GM13976 (cell line): ENCODE data around the gene FERMT3.

Experiments
- DNase-seq: peaks from one replicate; pipeline ENCODE4 v3.0.0; 2012; ENCODE audit warnings: low spot score
- in situ Hi-C: fragments of 300-500 bp; cut with MboI; formaldehyde crosslinking; loops from one replicate; pipeline ENCODE4 v1.12.0; 2022; ENCODE audit warnings: low sequenced_read_pairs, mixed read lengths, inconsistent platforms; ENCODE audit not compliant: unreplicated experiment
- TF ChIP-seq, protein P1 (sequence below): IDR thresholded peaks from 2 replicates; pipeline ENCODE4 v1.5.1; 2012; ENCODE audit warnings: borderline replicate concordance, mild to moderate bottlenecking; ENCODE audit not compliant: insufficient read depth; ENCODE audit errors: extremely low read depth, missing control alignments, control extremely low read depth

Gene FERMT3

DNA sequence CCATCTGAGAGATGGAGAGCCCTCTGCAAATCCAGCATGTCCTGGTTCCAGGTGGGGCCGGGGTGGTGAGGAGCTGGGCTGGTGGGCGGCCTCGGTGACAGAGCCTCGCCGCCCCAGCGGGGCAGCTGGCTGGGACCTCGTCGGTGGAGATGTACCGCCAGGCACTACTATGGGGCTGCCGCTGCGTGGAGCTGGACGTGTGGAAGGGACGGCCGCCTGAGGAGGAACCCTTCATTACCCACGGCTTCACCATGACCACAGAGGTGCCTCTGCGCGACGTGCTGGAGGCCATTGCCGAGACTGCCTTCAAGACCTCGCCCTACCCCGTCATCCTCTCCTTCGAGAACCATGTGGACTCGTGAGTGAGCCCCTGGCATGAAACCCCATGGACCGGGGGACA is 51.8 kb downstream of the FERMT3 start:
- TF ChIP-seq, protein P1, sequence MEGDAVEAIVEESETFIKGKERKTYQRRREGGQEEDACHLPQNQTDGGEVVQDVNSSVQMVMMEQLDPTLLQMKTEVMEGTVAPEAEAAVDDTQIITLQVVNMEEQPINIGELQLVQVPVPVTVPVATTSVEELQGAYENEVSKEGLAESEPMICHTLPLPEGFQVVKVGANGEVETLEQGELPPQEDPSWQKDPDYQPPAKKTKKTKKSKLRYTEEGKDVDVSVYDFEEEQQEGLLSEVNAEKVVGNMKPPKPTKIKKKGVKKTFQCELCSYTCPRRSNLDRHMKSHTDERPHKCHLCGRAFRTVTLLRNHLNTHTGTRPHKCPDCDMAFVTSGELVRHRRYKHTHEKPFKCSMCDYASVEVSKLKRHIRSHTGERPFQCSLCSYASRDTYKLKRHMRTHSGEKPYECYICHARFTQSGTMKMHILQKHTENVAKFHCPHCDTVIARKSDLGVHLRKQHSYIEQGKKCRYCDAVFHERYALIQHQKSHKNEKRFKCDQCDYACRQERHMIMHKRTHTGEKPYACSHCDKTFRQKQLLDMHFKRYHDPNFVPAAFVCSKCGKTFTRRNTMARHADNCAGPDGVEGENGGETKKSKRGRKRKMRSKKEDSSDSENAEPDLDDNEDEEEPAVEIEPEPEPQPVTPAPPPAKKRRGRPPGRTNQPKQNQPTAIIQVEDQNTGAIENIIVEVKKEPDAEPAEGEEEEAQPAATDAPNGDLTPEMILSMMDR: no peak
- in situ Hi-C loops: no loop called here

DNA sequence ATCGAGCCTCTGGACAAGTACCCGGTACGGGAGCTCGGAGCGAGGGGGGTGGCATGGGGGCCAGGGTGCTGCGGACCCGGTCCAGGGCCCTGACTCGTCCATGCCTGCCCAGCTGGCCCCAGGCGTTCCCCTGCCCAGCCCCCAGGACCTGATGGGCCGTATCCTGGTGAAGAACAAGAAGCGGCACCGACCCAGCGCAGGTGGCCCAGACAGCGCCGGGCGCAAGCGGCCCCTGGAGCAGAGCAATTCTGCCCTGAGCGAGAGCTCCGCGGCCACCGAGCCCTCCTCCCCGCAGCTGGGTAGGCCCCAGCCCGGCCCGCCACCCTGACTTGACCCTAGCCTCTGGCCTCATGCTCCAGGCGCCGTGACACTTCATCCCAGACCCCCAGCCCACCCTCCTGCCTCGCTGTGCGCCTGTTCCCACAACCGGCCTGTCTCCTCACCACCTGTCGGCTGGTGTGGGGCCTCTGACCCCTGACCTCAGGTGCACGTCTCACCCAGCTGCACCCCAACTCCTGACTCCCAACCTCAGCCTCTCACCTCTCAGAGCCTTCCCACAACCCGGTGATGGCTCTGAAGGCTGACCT is 52.5 kb downstream of the FERMT3 start:
- DNase-seq: no peak
- in situ Hi-C loops: no loop called here
- TF ChIP-seq, protein P1: no peak

More for the DNA sequence above, 51.8 kb downstream of the FERMT3 start:
- no peak for DNase-seq

DNA sequence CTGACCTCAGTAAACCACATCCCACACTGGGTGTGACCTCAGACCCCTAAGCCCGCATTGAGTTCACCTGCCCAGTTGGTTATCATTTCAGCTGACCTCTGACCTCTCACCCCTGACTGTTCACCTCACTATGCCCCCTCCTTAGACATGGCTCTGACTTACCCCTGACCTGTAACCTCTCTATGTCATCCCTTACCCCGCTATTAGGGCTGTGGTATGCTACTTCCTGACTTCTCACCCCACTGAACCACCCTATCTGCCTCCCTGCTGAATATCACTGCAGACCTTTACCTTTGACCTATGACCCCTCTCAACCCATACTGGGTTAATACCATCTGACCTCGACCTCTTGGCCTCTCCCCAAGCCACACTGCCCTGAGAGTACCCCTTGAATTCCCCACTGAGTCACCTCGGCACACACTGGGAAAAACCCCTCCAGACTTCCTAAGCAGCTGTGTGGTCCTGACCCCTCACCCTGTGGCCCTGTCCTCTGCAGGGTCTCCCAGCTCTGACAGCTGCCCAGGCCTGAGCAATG is 53.1 kb downstream of the FERMT3 start:
- in situ Hi-C loops: no loop called here
- TF ChIP-seq, protein P1: no peak
- DNase-seq: peak; percentile 62

DNA sequence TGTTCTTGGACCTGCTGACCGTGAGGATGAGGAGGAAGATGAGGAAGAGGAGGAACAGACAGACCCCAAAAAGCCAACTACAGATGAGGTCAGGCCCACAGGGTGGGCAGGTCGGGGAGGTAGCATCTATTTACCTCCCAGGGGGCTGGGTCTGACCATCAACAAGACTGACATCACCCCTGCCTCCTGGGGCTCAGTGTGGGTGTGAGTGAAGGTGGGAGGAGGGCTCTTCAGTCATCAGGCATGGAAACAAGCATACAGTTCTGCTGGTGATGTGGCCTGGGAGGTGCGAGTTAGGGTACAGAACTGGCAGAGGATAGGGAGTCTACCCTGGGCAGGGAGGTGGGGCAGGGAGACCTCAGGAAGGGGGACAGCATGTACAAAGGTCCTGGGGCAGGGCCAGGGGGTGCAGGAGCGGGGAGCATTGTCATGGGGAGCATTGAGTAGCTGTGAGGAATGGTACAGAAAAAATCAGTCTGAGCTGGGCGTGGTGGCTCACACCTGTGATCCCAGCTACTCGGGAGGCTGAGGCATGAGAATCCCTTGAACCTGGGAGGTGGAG is 53.7 kb downstream of the FERMT3 start:
- in situ Hi-C loops: no loop called here
- peak; percentile 66 for DNase-seq
- TF ChIP-seq, protein P1: no peak

DNA sequence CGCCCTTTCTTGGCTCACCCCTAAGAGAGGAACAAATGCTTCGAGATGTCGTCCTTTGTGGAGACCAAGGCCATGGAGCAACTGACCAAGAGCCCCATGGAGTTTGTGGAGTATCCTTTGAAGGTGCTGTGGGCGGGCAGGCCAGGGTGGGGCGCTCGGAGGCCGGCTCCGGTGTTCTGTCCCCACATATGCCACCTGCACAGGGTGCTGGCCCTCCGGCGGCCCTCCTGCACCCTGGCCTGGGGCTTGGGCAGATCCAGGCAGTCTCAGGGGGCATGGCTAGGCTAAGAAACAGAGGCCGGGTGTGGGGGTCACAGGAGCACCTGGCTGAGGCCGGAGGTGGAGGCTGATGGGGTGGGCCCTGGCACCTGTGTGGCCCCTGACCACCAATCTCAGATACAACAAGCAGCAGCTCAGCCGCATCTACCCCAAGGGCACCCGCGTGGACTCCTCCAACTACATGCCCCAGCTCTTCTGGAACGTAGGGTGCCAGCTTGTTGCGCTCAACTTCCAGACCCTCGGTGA is 55.1 kb downstream of the FERMT3 start:
- TF ChIP-seq, protein P1: no peak
- in situ Hi-C loops: no loop called here
- DNase-seq: no peak

DNA sequence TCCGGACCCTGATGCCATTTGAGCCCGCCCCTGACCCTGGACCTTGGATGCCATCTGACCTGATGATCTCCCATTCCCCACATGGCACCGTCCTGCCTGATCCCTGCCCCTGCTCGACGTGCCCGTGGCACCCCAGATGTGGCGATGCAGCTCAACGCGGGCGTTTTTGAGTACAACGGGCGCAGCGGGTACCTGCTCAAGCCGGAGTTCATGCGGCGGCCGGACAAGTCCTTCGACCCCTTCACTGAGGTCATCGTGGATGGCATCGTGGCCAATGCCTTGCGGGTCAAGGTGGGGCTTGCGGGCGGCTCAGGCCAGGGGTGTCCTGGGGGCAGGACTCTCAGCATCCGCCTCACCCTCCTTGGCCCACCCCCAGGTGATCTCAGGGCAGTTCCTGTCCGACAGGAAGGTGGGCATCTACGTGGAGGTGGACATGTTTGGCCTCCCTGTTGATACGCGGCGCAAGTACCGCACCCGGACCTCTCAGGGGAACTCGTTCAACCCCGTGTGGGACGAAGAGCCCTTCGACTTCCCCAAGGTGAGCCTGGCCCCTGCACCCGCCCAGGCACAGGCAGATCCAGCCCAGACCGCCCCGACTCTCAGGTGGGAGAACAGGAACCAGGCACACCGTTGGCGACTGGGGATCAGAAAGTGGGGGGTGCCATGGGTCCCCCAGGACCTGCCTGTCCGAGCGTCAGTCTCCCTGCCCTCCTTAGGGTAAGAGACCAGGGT is 55.9 kb downstream of the FERMT3 start:
- in situ Hi-C loops: no loop called here
- DNase-seq: no peak
- TF ChIP-seq, protein P1: no peak
